Thyroid gland (tissue), 4 donors: Measurements from ENCODE around the gene OR2A7.
"Not testable (repeated sequence)": the region's sequence is repeated elsewhere in the genome, so short reads cannot be mapped to it uniquely, and the experiment has no call there.

Experiments
- CTCF ChIP-seq, 6 experiments: fragments of 200-600 bp in 3 of 6; fragments of 450-650 bp in 3 of 6; sonication (generic) in 3 of 6; IDR thresholded peaks; one replicate each; pipeline ENCODE4 v1.5.1; 2016 to 2019; ENCODE audit warnings: antibody characterized with exemption in 6 of 6, mild to moderate bottlenecking in 2 of 6, inconsistent platforms in 1 of 6, moderate library complexity in 1 of 6
- POLR2A ChIP-seq, 2 donors: fragments of 450-650 bp; IDR thresholded peaks; one replicate each; pipeline ENCODE4 v1.6.1; 2017; ENCODE audit warnings: antibody characterized with exemption in 2 of 2, mild to moderate bottlenecking in 2 of 2, moderate library complexity in 1 of 2

- TF ChIP-seq CTCF, POLR2A (IDR thresholded peaks at IDR 0.05): not testable (repeated sequence)
Measured at GRCh38 chr7:144245372-144245771, 19.2 kb downstream of the OR2A7 start.
